Measurements from ENCODE around the gene LRPAP1. TPM values are rescaled to one million over a fixed set of nuclear protein-coding genes. Genes with fewer than 3 reads are reported as not detected.

LRPAP1 gene
- polyA plus RNA-seq, 5 donors: 87.6 to 128 (median 101) TPM

- DNase-seq: no peak
Measured at GRCh38 chr4:3473996-3474765, 58.0 kb downstream of the LRPAP1 start.

- DNase-seq: no peak
Measured at GRCh38 chr4:3473181-3473950, 58.9 kb downstream of the LRPAP1 start.

- no peak for DNase-seq
Measured at GRCh38 chr4:3472411-3473141, 59.6 kb downstream of the LRPAP1 start.

- DNase-seq: no peak
Measured at GRCh38 chr4:3471886-3472285, 60.3 kb downstream of the LRPAP1 start.

GRCh38 chr4:3471098-3471760 lies 61.0 kb downstream of the LRPAP1 start:
- no peak for DNase-seq

GRCh38 chr4:3470244-3471097 lies 61.8 kb downstream of the LRPAP1 start:
- no peak for DNase-seq

GRCh38 chr4:3469386-3470243 lies 62.6 kb downstream of the LRPAP1 start:
- no peak for DNase-seq

- DNase-seq: no peak
Measured at GRCh38 chr4:3468804-3469203, 63.4 kb downstream of the LRPAP1 start.

GRCh38 chr4:3468154-3468553 lies 64.1 kb downstream of the LRPAP1 start:
- no peak for DNase-seq

- no peak for DNase-seq
Measured at GRCh38 chr4:3467601-3468031, 64.6 kb downstream of the LRPAP1 start.

GRCh38 chr4:3466691-3467600 lies 65.3 kb downstream of the LRPAP1 start:
- DNase-seq: no peak

GRCh38 chr4:3465698-3466671 lies 66.2 kb downstream of the LRPAP1 start:
- DNase-seq: no peak

- DNase-seq: no peak
Measured at GRCh38 chr4:3464911-3465697, 67.1 kb downstream of the LRPAP1 start.

- no peak for DNase-seq
Measured at GRCh38 chr4:3464349-3464905, 67.8 kb downstream of the LRPAP1 start.

- no peak for DNase-seq
Measured at GRCh38 chr4:3463556-3464348, 68.5 kb downstream of the LRPAP1 start.
